GM18907 (cell line): ENCODE data around the gene YPEL5.
"Not testable (repeated sequence)": the region's sequence is repeated elsewhere in the genome, so short reads cannot be mapped to it uniquely, and the experiment has no call there.

Source experiments
- ATAC-seq: cut with Tn5 transposase; IDR thresholded peaks from one replicate; pipeline ENCODE4 v1.9.1; 2021; ENCODE audit warnings: mild to moderate bottlenecking, moderate library complexity; ENCODE audit not compliant: unreplicated experiment

Gene YPEL5

GRCh38 chr2:30136764-30137444 is 9.9 kb upstream of the YPEL5 start:
- ATAC-seq, result no peak

- peak; percentile 74 for ATAC-seq
Observed at GRCh38 chr2:30139131-30139870, 7.5 kb upstream of the YPEL5 start.

GRCh38 chr2:30141136-30141535 is 5.7 kb upstream of the YPEL5 start:
- no peak for ATAC-seq

GRCh38 chr2:30144260-30144659 is 2.5 kb upstream of the YPEL5 start:
- no peak for ATAC-seq

GRCh38 chr2:30144951-30145350 is 1.9 kb upstream of the YPEL5 start:
- ATAC-seq, result not testable (repeated sequence)

GRCh38 chr2:30145826-30146336 is 926 bp upstream of the YPEL5 start:
- no peak for ATAC-seq

- ATAC-seq, result peak; percentile 2
Observed at GRCh38 chr2:30147196-30147714, 448 bp downstream of the YPEL5 start.

GRCh38 chr2:30147715-30148610 is 1.2 kb downstream of the YPEL5 start:
- ATAC-seq, result peak; percentile 30

GRCh38 chr2:30148850-30149249 is 2.0 kb downstream of the YPEL5 start:
- ATAC-seq, result no peak

GRCh38 chr2:30149513-30149912 is 2.7 kb downstream of the YPEL5 start:
- ATAC-seq, result no peak

- no peak for ATAC-seq
Observed at GRCh38 chr2:30149976-30150375, 3.2 kb downstream of the YPEL5 start.

- ATAC-seq, result no peak
Observed at GRCh38 chr2:30150786-30151185, 4.0 kb downstream of the YPEL5 start.

GRCh38 chr2:30152385-30152784 is 5.6 kb downstream of the YPEL5 start:
- no peak for ATAC-seq

- ATAC-seq, result no peak
Observed at GRCh38 chr2:30155202-30155601, 8.4 kb downstream of the YPEL5 start.

GRCh38 chr2:30155889-30156658 is 9.3 kb downstream of the YPEL5 start:
- ATAC-seq, result no peak

GRCh38 chr2:30157616-30158015 is 10.8 kb downstream of the YPEL5 start:
- no peak for ATAC-seq

- ATAC-seq, result no peak
Observed at GRCh38 chr2:30159766-30160165, 13.0 kb downstream of the YPEL5 start.

GRCh38 chr2:30161929-30162706 is 15.3 kb downstream of the YPEL5 start:
- ATAC-seq, result no peak

- ATAC-seq, result no peak
Observed at GRCh38 chr2:30162806-30163205, 16.0 kb downstream of the YPEL5 start.
